ENCODE data around the gene MEGF11. TPM values are rescaled to one million over a fixed set of nuclear protein-coding genes. Genes with fewer than 3 reads are reported as not detected.

The MEGF11 gene
- total RNA-seq, 1 donor, result 0.27 TPM

DNA sequence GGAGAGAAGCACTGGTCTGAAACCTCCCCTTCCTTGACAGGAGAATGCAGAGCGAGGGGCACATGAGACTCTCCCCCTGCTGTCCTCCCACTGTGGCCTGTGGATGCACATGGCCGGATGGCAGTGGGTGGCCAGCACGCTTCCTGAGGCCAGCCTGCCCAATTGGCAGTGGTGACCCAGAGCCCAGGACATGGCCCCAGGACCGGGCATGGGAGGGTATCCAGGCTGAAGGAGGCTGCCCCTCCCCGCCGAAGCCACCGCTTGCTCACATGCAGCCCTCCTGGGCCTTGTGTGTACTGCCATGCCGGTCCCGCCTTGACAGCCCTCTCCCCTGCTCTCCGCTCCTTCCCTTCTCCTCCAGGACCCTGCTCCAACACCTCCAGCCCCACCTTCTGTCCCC, 100.9 kb downstream of the MEGF11 start:
- DNase-seq (ENCODE audit: low read depth in 2 of 3, low spot score in 2 of 3), result no peak

DNA sequence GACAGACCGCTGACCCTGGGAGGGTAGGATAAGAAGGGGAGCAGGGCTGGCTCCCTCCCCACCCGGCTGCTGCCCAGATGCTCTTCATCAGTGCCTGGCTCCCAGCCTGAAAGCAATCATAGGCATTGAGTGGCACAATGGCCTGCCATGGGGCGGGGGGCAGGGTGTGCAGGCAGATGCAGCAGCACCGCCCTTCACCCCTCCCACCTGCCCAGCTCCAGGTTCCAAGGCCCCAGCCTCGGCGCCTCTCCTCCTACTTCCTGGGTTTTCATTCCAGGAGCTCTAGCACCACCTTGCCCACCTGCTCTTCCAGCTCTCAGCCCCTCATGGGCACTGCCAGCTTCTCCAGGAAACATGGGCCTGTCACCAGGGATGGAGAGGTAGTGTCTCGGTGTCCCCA, 101.7 kb downstream of the MEGF11 start:
- DNase-seq (ENCODE audit: low read depth in 2 of 3, low spot score in 2 of 3), result no peak

DNA sequence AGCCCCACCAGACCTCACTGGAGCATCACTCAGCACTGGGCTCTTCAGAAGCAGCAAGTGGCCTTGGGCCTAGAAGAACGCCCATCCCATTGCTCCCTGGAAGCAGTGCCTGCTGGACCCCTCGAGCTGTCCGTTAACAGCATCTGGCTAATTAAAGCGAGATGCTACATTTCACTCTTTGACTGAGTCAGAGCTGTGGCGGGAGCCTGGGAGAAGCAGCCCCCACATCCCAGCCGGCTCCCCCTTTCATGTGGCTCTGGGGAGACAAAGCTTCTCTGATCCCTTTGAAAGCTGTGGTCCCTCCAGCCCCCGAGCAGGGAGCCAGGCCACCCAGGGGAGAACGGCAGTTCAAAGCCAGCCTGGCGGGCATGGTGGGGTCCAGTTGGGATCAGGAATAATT, 103.7 kb downstream of the MEGF11 start:
- DNase-seq (ENCODE audit: low read depth in 2 of 3, low spot score in 2 of 3), result no peak

DNA sequence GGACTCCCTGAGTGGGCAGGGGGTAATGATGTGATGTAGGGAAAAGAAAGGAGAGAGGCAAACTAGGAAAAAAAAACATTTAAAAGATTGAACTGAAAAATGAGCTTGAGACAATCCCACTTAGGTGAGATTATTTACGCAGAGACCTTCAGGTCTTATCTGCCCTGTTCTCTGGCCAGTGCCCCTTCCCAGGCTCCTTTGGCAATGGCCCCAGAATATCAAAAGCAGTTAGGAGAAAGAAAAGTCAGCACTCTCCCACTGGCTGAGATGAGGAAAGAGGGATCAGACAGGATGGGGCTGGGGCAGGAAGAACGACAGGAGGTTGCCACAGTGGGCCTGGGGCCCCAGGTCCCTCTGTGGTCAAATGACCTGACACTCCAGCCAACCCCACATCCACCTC, 105.4 kb downstream of the MEGF11 start:
- DNase-seq (ENCODE audit: low read depth in 2 of 3, low spot score in 2 of 3), result no peak

DNA sequence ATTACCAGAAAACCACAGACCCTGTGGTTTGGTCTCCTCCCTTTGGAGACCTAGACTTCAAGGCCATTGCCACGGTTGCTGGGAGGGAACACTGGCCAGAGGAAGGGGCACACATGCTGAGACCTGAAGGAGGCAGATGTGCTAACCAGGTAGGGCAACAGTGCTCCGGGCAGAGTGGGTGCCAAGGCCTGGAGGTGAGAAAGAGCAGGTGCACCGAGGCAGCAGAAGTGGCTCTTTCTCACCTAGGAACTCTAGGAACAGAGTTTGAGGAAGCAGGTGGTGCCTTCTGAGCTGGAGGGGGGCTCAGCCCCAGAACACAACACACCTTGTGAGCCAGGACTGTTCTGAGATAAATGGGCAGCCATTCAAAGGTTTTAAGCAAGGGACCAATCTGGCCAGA, 106.1 kb downstream of the MEGF11 start:
- no peak for DNase-seq (ENCODE audit: low read depth in 2 of 3, low spot score in 2 of 3)

DNA sequence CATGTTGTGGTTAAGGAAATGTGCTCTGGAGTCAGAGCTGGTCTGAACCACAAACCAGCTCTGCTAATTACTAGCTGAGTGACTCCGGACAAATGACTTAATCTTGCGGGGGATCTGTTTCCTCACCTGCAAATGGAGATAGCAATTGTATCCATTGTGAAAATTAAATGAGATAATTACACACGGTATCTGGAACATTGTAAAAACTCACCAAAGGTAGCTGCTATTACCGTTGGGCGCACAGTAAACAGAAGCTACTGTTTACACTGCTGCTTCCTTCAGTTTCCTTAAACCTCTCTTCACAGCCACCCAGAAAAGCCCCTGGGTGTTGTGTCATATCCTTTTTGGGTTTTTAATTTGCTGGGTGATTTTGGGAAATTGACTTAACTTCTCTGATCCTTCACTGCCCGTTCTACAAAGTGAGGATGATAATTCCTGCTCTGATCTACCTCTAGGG, 107.8 kb downstream of the MEGF11 start:
- DNase-seq (ENCODE audit: low read depth in 2 of 3, low spot score in 2 of 3), result peak in 2 of 3 donors; percentile 68 to 71

DNA sequence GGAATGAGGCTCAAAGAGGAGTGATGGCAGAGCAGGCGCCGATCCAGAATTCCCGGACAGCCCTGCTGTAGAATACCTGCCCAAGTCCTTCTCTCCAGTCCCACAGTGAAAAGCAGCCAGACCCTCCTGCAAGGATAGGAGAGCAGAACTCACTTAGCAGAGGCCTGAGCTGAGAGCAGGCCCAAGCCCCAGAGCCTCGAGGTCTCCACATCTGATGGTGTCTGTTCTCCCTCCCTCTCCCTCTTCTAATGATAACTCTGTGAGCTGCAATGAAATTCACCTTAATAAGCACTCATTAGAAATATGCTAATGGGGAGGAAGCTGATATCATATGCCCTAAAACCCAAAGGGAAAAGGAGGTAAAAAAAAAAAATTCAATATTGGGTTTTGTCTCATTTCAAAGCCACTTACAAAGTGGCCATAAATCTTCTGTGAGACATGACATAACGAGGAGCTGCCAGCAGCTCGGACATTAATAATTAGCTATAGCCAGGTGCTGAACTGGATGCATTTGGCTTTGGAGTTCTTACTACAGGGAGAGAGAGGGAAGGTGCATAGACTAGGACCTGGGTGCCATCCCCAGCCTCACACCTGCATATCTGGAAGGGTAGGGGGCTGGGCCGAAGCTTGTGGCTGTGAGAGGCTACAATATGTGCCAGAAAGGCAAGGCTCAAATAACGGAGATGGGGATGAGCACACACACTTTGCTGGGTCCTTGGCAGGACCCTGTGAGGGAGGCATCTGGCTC, 108.4 kb downstream of the MEGF11 start:
- DNase-seq (ENCODE audit: low read depth in 2 of 3, low spot score in 2 of 3), result no peak

DNA sequence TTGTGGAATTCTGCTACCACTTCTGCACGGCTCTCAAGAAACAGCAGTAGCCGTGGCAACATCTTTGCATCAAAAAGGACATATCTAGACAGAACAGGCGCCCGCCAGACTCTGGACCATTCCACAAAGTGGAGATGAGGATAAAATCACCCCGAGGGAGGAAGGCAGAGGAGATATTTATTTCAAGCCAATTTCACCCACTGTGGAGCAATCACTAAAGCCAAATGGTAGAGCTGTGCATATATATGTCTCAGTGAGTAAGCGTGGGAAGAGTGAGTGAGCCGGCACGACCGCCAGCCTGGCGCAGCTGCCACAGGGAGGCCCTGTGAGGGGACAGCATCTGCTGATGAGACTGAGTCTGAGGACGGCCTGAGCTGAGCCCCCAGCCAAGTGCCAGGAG, 111.3 kb downstream of the MEGF11 start:
- no peak for DNase-seq (ENCODE audit: low read depth in 2 of 3, low spot score in 2 of 3)

DNA sequence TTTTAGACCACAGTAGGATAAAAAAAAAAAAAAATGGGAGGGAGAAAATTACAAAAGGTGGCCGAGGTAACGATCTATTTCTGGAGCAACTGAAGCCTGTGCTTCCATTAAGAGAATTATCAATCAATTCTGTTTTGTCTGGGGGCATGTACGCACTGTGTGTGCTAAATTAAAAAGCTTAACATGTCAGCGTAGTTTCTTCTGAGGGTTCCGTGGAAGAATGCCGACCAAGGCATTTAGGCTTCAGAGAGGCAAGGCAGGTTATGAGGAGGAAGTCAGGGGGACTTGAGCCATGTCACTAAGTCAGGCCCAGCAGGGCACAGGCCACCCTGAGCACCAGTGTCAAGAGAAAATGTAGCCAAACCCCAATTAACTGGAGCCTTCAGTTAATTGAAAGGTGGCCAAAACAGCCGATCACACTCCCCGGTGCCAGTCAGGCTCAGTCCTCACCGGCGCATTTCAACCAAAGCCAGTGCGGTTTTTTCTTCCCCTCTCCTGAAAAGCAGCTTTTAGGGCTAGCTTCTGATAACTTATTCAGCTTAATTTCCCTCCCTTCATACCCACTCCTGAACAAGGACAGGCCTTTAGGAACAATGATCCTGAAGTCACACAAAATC, 113.9 kb downstream of the MEGF11 start:
- no peak for DNase-seq (ENCODE audit: low read depth in 2 of 3, low spot score in 2 of 3)

DNA sequence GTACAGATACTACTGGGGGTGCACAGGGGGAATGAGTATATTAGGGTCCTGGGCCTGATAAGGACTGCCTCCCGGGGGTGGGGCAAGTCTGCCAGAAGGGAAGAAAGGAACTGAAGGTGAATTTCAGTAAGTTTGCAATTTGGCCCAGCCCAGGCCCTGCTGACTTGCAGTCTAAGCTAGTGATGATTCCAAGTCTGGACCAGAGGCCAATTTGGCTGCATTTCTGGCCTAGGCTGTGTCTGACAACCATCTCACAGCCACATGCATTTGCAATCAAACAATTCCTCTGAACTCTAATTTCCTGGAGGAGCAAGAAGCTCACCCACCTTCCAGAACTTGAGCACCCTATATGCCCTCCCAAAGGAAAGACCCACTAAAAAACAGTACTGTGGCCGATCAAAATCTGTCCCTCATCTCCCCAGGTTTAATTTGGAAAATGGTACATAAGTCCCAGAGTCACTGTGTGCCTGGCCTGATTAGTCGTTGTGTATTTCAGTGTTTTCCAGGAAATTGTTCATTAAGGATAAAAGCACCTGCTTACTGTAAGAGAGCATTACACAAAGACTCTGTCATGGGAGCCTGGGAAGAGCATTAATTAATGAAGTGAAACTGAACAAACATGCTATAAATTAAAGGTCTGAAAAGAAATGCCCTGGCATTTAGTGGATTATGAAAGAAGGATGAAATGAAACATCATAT, 114.5 kb downstream of the MEGF11 start:
- no peak for DNase-seq (ENCODE audit: low read depth in 2 of 3, low spot score in 2 of 3)

DNA sequence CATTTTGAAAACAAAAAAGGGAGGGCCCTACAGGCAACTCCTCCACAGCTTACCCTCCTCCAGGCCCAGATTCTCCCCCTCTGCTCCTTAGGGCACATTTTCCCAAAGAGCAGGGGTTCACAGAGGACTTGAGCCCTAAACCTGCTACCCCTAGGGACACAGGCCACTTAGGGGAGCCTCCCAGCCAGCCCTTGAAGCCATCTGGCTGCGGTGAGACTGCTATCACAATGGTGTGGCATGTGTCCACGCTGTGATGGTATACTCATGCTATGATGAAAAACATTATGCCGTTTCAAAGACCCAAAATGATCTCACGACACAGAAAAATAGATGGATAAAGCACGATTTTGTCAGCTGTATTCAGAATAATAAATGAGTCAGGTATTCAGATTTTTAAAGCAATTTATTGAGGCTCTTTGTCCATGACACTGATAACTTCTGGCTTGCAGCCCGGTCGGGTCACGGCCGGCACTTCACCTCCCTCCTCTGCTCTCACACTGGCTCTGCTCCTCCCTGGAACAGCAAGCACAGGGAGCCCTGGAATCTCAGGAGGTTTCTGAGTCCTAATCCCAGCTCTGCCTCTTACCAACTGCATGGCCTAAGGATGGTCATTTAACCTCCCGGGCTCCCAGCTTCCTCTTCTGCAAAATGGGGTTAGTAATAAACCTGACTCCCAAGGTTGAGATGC, 115.3 kb downstream of the MEGF11 start:
- no peak for DNase-seq (ENCODE audit: low read depth in 2 of 3, low spot score in 2 of 3)

DNA sequence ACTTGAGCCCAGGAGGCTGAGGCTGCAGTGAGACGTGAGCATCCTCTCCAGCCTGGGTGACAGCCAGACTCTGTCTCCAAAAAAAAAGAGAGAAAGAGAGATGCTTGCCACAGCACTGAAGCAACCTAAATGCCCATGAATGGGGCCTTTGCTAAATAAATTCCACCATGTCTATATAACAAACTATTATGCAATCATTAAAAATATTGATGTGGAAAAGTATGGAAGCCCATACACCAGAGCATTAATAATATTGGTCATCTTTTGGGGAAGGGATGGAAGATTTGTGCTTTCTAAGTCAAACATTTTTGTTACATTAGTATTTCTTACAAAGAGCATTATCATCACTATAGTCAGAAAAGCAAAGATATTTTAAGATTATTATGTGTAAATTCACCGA, 116.6 kb downstream of the MEGF11 start:
- DNase-seq (ENCODE audit: low read depth in 2 of 3, low spot score in 2 of 3), result no peak

DNA sequence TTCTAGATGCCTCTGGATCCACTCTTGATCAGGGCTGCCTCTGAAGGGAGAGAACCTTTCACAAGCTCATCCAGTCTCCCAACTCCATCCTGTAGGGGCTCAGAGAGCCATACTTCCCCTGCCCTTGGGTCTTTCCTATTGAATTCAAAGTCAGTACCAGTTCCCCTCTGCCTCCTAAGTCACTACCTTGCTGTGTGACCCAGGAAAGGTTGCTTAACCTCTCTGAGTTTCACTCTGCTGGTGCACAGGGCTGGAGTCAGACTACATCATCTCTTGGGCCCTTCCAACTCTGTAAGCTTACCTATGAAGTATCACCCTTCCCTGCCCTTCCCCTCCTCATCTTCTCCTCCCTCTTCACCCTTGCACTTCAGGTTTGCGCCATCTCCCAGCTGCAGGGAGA, 117.9 kb downstream of the MEGF11 start:
- DNase-seq (ENCODE audit: low read depth in 2 of 3, low spot score in 2 of 3), result no peak

DNA sequence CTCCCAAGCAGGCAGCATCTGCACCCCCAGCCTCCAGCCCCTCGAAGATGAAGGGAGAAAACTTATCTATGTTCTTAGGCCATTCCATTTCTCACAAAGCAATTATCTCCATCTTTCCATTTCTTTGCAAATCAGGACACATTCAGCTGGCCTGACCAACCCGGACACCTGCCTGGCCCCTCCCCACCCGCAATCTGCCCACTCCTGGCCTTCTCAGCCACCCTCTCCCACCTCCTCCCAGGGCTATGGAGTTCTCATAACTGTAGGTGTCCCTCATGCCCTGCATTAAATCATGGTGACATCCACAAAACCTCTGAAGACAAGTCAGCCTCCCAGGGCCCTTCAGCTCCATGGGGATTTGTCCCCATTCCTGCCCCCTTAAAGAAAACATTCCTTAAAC, 119.3 kb downstream of the MEGF11 start:
- no peak for DNase-seq (ENCODE audit: low read depth in 2 of 3, low spot score in 2 of 3)

DNA sequence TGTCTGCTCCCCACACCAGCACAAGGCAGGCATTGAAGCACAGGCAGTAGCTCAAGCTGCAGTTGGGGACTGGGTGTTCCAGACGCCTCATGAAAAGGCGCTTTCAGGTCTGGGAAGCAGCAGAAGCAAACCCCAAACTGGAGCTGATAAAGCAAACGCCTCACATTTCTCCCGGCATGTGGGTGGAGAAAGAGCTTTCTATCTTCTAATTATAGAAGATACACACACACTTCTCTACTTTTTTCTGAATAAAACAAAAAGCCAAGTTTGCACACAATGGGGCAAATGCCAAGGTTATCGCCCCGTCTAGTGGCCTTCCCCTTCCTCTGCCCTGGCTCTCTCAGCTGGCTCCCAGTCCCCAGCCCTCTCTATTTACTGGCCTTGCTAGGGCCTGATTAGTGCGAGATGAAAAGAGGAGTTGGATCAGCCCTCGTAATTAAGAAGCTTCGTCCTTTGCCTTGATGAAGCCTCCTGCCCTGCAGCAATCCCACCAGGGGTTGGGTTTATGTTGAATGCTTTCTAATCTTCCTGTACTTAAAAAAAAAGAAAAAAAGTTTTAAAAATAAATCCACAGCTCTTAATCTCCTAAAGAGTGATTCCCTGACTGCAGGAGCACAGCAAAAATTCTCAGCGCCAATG, 120.2 kb downstream of the MEGF11 start:
- DNase-seq (ENCODE audit: low read depth in 2 of 3, low spot score in 2 of 3), result no peak

DNA sequence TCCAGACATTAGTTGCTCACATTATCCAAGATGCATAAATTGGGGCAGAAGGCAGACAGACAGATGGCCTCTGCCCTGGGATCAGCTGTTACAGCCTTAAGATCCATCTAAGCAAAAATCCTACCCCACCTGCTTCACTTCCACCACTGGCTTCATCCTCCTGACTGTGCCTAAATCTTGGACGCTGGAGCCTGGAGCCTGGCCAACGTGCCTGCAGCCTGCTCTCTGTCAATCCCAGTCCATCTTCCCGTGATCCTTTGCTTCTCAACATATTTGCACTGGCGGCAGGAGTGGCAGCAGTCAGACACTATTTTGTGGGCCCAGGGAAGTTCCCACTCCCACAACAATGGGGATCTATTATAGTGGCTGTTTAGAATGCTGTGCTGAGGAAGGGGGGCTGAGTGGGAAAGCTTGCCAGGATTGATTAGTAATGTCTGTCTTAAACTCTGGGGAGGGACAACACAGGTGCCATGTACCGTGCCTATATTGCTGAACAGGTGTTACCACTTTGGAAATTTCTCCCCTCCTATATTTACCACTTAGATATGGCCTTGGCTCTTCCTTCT, 121.2 kb downstream of the MEGF11 start:
- DNase-seq (ENCODE audit: low read depth in 2 of 3, low spot score in 2 of 3), result no peak

DNA sequence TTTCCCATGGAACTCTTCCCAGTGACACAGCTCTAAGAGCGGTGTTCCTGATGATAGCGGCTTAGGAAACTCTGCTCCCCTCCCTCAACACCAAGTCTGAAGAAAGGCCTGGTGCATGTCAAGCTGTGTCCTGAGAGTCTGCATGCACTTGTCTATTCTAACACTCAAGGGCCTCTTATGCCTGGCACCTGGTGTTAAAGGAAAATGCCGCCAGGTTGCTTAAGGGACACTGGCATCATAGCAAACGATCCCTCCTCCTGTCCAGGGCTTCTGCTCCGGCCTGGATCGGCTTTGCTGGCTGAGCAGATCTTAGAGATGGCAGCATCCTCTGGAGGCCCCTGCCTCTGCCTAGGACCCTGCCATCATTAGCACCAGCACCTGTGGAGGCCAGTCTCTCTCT, 121.7 kb downstream of the MEGF11 start:
- no peak for DNase-seq (ENCODE audit: low read depth in 2 of 3, low spot score in 2 of 3)

DNA sequence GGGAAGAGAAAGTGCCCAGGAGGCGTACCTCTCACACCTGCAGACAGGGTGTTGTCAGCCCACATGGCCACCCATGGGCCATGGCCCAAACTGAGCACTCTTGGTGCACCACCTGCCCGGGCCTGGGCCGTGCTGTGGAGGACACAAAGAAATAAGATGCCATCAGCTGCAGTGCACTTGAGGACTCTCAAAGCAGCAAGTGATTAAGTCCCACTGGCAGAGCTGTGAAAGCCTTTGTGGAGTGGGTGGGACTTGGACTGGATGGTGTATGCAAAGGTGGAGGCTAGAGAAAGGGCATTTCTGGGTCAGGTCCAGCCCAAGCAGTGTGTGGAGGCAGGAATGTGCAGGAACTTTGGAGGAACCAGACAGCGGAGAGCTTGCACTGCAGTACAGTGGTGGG, 122.3 kb downstream of the MEGF11 start:
- no peak for DNase-seq (ENCODE audit: low read depth in 2 of 3, low spot score in 2 of 3)

DNA sequence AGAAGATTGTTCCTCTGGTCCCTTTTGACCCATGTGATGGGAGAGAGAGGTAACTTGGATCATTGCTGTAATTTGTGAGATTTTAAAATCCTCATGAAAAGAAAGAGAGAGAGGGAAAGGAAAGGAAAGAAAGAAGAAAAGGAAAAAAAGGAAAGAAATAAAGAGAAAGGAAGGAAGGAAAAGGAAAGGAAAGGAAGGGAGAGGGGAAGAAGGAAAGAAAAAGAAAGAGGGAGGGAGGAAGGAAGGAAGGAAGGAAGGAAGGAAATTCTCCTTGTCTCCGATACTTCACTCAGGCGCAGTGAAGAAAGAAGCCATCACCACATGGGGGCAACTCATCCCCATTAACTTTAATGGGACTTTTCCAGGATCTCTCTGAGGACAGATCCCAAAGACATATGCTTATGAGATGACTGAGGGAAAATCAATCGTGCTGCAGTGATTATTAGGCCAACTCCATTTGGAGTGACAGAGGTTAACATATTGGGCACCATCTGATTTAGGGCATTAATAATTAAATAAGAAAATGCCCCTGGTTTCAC, 123.0 kb downstream of the MEGF11 start:
- no peak for DNase-seq (ENCODE audit: low read depth in 2 of 3, low spot score in 2 of 3)

DNA sequence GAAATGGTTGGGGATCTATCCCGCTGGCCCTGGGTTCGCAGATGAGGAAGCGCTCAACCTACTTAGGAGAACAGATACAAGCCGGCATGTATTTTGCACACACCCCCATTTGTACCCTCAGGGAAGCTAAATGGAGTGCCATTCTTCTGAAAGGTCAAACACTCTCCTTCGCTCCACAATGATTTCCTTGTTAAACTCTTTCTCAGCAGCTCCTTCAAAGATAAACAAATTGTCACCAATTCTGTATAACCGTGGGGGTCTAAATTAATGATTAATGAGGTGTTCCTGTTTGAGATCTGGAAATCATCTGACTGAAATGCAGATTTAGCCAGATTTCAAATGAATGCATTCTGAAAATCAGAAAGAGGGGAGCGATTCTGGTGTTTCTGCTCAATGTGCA, 124.0 kb downstream of the MEGF11 start:
- no peak for DNase-seq (ENCODE audit: low read depth in 2 of 3, low spot score in 2 of 3)
